Bronchial epithelial cell (primary cell): ENCODE data around the gene ALOX12B. TPM values are rescaled to one million over a fixed set of nuclear protein-coding genes. Genes with fewer than 3 reads are reported as not detected.

Experiments
- DNase-seq: peaks from one replicate; pipeline ENCODE4 v3.0.0-alpha.2; 2010; ENCODE audit warnings: low read depth
- FAIRE-seq: peaks from 2 replicates; lab custom pipeline; 2011; peaks lifted over from hg19 to GRCh38; lab: Jason Lieb, UNC
- H3K27me3 ChIP-seq: 2 replicates; pipeline ENCODE4 v1.5.1; 2011; ENCODE audit warnings: low read length; ENCODE audit not compliant: control insufficient read depth, insufficient read depth
- H3K36me3 ChIP-seq: 2 replicates; pipeline ENCODE4 v1.5.1; 2011; ENCODE audit warnings: low read length; ENCODE audit not compliant: control insufficient read depth, insufficient read depth
- H3K4me3 ChIP-seq: 2 replicates; pipeline ENCODE4 v1.5.1; 2011; ENCODE audit warnings: mild to moderate bottlenecking, low read depth, low read length, control low read depth
- CTCF ChIP-seq: IDR thresholded peaks from 2 replicates; pipeline ENCODE4 v1.5.1; 2011; ENCODE audit warnings: mild to moderate bottlenecking, moderate library complexity, low read length, control low read depth, inconsistent platforms; ENCODE audit not compliant: insufficient read depth, severe bottlenecking
- total RNA-seq: library from RNA; depleted of rRNA; stranded (reverse); fragments of >200 nt; gene quantifications from 2 replicates; pipeline ENCODE4 v1.2.1, GENCODE V29; 2014

The ALOX12B gene
- total RNA-seq, 1 donor from 2014 or later, result 0.26 TPM

- Histone ChIP-seq H3K27me3 (no peaks in the 10 kb centered on the region), H3K36me3 (peaks cover 1% of the 10 kb centered on the region), H3K4me3 (no peak overlapping the region)
- DNase-seq, result no peak
- no peak for FAIRE-seq
- TF ChIP-seq CTCF, result no peak
Observed at GRCh38 chr17:8095361-8095760, 7.8 kb upstream of the ALOX12B start.

GRCh38 chr17:8091033-8091687 is 3.6 kb upstream of the ALOX12B start:
- DNase-seq (peak; percentile 17), FAIRE-seq (peak; percentile 68)
- no peaks in the 10 kb centered on the region for H3K36me3 ChIP-seq
- no peak overlapping the region for H3K4me3 ChIP-seq
- H3K27me3 ChIP-seq, result peaks cover 7% of the 10 kb centered on the region
- TF ChIP-seq CTCF, result no peak

GRCh38 chr17:8089728-8090127 is 2.2 kb upstream of the ALOX12B start:
- Histone ChIP-seq H3K36me3 (no peaks in the 10 kb centered on the region), H3K27me3 (peaks cover 8% of the 10 kb centered on the region), H3K4me3 (no peak overlapping the region)
- TF ChIP-seq CTCF, result no peak
- FAIRE-seq (no peak), DNase-seq (no peak)

GRCh38 chr17:8087952-8088230 is 375 bp upstream of the ALOX12B start:
- no peak for FAIRE-seq
- no peak for DNase-seq
- peaks cover 8% of the 10 kb centered on the region for H3K27me3 ChIP-seq
- no peak for TF ChIP-seq CTCF
- no peak overlapping the region for H3K4me3 ChIP-seq
- no peaks in the 10 kb centered on the region for H3K36me3 ChIP-seq

- TF ChIP-seq CTCF, result no peak
- Histone ChIP-seq H3K36me3 (no peaks in the 10 kb centered on the region), H3K4me3 (no peak overlapping the region), H3K27me3 (peaks cover 4% of the 10 kb centered on the region)
- no peak for DNase-seq
- peak; percentile 18 for FAIRE-seq
Observed at GRCh38 chr17:8084250-8084649, 3.3 kb downstream of the ALOX12B start.

- H3K4me3 ChIP-seq, result no peak overlapping the region
- no peaks in the 10 kb centered on the region for H3K36me3 ChIP-seq
- FAIRE-seq, result no peak
- no peak for DNase-seq
- TF ChIP-seq CTCF, result no peak
- peaks cover 1% of the 10 kb centered on the region for H3K27me3 ChIP-seq
Observed at GRCh38 chr17:8082292-8082691, 5.2 kb downstream of the ALOX12B start.
